UCSD-AML1 (cell line): ENCODE results near the gene OR1L1.

Source experiments
- DNase-seq: peaks from one replicate; lab custom pipeline; 2025; ENCODE audit not compliant: unreplicated experiment; lab: John Stamatoyannopoulos, UW

Gene OR1L1, protein sequence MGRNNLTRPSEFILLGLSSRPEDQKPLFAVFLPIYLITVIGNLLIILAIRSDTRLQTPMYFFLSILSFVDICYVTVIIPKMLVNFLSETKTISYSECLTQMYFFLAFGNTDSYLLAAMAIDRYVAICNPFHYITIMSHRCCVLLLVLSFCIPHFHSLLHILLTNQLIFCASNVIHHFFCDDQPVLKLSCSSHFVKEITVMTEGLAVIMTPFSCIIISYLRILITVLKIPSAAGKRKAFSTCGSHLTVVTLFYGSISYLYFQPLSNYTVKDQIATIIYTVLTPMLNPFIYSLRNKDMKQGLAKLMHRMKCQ

DNA sequence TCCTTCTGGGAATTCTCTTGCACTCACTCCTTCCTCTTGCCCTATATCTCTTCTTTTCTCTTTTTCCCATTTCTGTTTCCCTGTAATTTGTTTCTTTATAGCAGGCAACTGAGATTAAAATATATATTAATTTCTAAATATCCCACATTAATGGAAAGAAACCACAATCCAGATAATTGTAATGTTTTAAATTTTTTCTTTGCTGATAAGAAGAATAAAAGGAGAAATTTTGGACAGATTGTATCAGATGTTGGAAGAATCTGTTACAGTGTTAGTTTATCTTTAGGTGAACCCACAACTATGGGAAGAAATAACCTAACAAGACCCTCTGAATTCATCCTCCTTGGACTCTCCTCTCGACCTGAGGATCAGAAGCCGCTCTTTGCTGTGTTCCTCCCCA lies at the start of gene OR1L1:
TSS of gene OR1L1 (plus strand) at position 301 of the 400 bp plus-strand sequence. CDS start at position 301, 0 bp downstream.
- DNase-seq = no peak

DNA sequence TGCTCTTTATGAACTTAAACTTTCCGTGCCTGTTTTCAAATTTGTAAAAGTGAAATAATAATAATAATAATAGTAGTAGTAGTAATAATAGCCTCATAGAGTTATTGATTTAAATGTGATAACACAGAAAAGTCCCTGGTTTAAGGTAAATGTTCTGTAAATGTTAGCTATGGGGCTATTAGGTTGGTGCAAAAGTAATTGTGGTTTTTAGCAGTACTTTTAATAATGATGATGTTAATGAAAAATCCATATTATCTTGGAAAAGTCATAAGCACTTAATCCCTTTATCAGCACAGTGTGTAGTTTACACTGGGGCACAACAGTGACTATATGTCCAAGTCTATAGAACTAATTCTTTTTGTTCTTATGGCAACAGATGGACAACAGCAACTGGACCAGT lies 47.2 kb upstream of the OR1L1 start, which contains the start of gene OR1Q1:
TSS of gene OR1Q1 (plus strand) at position 377 of the 400 bp plus-strand sequence. CDS start at position 377, 0 bp downstream.
- no peak for DNase-seq

DNA sequence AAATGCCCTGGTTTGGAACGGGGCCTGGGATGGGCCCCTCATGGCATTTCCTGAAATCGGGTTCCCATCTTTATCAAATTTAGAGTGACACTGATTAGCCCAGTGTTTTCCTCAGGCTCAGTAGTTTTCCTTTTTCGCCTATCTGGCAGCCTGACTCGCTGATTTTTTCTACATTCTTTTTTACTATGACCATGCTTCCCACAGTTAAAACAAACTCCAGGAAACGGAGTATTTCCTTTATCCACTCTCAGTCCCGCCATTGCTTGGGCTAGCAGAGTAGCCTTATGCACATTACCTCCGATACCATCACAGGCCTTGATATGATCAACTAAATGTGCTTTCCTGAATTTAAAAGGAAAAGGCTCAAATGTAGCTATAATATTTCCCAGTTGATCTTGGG lies 41.5 kb upstream of the OR1L1 start:
- DNase-seq = no peak

DNA sequence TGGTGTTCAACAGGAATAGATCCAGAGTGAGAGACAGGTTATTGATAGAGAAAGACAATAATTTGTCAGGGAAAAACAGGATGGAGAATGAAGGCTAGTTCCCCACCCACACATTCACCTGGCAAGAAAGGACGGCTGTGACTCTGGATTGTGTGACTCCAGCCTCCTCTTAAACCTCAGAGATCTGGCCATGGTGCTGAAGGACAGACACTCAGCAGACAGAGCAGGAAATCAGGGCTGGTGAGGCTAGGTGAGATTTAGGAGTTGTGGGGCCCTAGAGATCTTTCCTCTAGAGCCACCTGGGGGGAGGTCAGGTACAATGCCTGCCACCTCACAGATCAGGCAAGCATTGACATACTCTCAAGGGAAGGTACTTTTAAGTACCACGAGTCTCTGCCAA lies 19.3 kb upstream of the OR1L1 start:
- DNase-seq = no peak

DNA sequence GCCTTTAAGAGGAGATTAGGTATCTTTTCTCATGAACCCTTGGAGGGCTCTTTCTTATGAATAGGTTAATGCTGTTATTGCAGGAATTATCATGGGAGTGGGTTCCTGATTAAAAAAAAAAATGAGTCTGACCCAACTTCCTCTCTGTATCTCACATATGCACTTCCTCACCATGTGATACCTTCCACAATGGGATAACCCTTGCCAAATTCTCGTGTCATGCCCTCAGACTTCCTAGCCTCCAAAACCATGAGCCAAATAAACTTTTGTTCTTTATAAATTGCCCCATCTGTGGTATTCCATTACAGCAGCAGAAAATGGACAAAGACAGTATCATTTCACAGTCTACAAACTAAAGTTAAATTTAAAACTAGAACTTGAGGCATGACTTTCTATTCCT lies 5.1 kb upstream of the OR1L1 start:
- DNase-seq = no peak

DNA sequence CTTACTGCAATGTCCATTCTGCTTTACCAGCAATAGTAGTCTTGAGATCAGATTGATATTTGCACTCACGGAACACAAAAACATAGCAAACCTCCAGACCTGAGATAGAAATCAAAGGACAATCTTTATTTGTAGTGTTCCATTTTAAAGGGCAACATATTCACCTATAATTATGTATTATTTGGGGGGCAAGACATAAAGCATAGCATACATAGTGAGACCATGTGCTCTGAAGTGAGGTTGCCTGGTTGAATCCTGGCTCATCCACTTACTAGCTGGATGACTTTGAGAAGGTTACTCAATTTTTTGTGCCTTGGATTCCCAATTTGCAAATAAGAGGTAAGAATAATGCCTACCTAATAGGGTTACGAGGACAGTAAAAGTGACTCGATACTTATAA lies 4.0 kb upstream of the OR1L1 start, which contains the start of gene OR1B1:
TSS of gene OR1B1 (minus strand) at position 101 of the 400 bp plus-strand sequence.
- no peak for DNase-seq

DNA sequence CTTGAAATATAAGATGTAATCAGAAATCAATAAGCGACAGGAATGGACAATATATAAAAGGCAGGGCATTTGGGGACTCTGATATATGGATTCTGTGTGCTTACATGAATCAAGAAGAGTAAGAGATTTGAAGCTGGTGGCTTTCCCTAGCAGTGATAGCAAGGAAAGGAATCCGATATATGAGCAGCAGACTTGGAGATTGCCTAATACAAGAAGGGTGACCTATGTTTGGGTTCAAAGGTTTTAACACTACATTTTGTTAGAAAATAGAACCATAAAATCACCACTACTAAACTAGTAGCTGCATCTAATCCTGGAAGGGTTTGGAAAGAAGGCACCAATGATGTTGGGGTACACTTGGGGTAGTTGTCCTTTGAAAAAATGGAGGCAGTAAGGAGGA lies 11.0 kb downstream of the OR1L1 start:
- DNase-seq = no peak

DNA sequence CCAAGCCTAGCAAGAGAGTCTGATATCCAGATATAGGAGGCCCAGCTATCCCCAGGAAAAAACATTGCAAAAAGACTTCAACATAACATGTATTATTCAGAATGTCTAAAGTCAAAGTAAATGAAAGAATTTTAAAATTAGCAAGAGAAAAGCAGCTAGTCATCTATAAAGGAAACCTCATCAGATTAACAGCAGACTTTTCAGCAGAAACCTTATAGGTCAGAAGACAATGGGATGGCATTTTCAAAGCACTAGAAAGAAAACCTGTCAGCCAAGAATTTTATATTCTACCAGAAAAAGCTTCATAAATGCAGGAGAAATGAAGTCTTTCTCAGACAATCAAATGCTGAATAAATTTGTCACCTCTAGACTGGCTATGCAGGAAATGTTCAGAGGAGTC lies 23.3 kb downstream of the OR1L1 start:
- no peak for DNase-seq

DNA sequence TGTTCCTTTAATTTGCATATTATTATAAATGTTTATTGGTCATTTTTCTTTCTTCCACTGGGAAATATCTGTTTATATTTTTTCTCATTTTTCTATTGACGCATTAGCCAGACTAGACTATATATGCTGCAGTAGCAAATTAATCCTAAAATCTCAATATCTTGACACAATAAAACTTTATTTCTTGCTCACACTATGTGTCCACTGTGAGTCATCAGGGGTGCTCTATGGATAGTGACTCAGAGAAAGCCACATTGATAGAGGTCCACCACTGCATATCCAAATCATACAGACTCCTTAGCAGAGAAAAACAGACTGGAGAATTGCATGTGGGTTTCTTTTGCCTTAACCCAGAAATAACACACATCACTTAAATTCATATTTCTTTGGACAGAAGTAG lies 34.2 kb downstream of the OR1L1 start:
- DNase-seq = no peak
